Measurements from ENCODE around the gene CPB2. TPM values are rescaled to one million over a fixed set of nuclear protein-coding genes. Genes with fewer than 3 reads are reported as not detected.

CPB2 gene
- total and polyA plus RNA-seq, 2 of the 8 experiments (the other 6 are each of a cell fraction or from before 2014, with no cell fraction given), result not detected

- H3K4ac ChIP-seq (replicated peaks; ENCODE audit: insufficient read length, low read depth, low read length), result no peak overlapping the region
- no peaks in the 10 kb centered on the region for H3K9me3 ChIP-seq (ENCODE audit: insufficient read depth in 2 of 2, low read depth in 1 of 2, low read length in 1 of 2)
- no peaks in the 10 kb centered on the region for H3K79me2 ChIP-seq (ENCODE audit: control insufficient read depth in 1 of 2, insufficient read depth in 2 of 2, low read length in 2 of 2)
- no peak overlapping the region for H3K27ac ChIP-seq (ENCODE audit: low read depth, low read length)
- no peak overlapping the region for H3K14ac ChIP-seq (ENCODE audit: insufficient read length)
- H3K56ac ChIP-seq (replicated peaks; ENCODE audit: insufficient read length, low read depth, low read length), result no peak overlapping the region
- no peak overlapping the region for H3K4me3 ChIP-seq (ENCODE audit: extremely low read depth in 1 of 4, insufficient read depth in 2 of 4, low read depth in 3 of 4, low read length in 4 of 4)
- DNase-seq (ENCODE audit: low read depth in 1 of 2, low spot score in 2 of 2), result no peak
- no peak overlapping the region for H2AK5ac ChIP-seq (ENCODE audit: low read depth, low read length)
- no peak overlapping the region for H4K5ac ChIP-seq (ENCODE audit: insufficient read length, low read depth, low read length)
- no peak overlapping the region for H2BK12ac ChIP-seq (ENCODE audit: low read depth, low read length)
- no peak for FAIRE-seq
- no peak overlapping the region for H3K18ac ChIP-seq (ENCODE audit: extremely low read depth, low read length)
- H3K23me2 ChIP-seq (ENCODE audit: low read depth, low read length), result no peaks in the 10 kb centered on the region
- no peak overlapping the region for H3K23ac ChIP-seq (ENCODE audit: insufficient read length)
- no peak overlapping the region for H4K91ac ChIP-seq (replicated peaks; ENCODE audit: insufficient read length, low read length)
- H2BK5ac ChIP-seq (ENCODE audit: low read depth, low read length), result no peak overlapping the region
- H3K9ac ChIP-seq (replicated peaks in 1 of 4; ENCODE audit: extremely low read depth in 1 of 4, low read depth in 3 of 4, low read length in 3 of 4), result no peak overlapping the region
- H3K4me1 ChIP-seq (replicated peaks in 1 of 4; ENCODE audit: control insufficient read depth in 3 of 4, insufficient read depth in 4 of 4, low read length in 3 of 4), result no peaks in the 10 kb centered on the region; a peak in 1 of 7 replicates
- peaks cover 0 to 2% of the 10 kb centered on the region in 2 experiments for H4K20me1 ChIP-seq (replicated peaks in 1 of 2; ENCODE audit: control insufficient read depth in 1 of 2, insufficient read depth in 2 of 2, low read length in 2 of 2)
- POLR2A ChIA-PET (ENCODE audit: partially characterized antibody), result no interaction called here
- H3K4me2 ChIP-seq (ENCODE audit: insufficient read depth in 1 of 2, low read depth in 2 of 2, low read length in 2 of 2), result no peak overlapping the region
- CTCF ChIA-PET (ENCODE audit: partially characterized antibody), result interaction anchor here (0.9 to 1.1 kb wide), 2 partner anchors 14 to 176 kb away, joined by 3 read pairs; no protein-coding TSS in a partner anchor
- H2BK20ac ChIP-seq (ENCODE audit: low read length), result no peak overlapping the region
- no peak overlapping the region for H2BK15ac ChIP-seq (ENCODE audit: low read length)
- H2BK120ac ChIP-seq (replicated peaks; ENCODE audit: low read depth, low read length), result no peak overlapping the region
- no peaks in the 10 kb centered on the region for H3K27me3 ChIP-seq (replicated peaks in 1 of 4; ENCODE audit: control insufficient read depth in 3 of 4, extremely low read depth in 1 of 4, insufficient read depth in 3 of 4, low read length in 3 of 4)
- no peak overlapping the region for H2AFZ ChIP-seq (ENCODE audit: low read length)
- no peak overlapping the region for H4K8ac ChIP-seq (ENCODE audit: extremely low read depth, insufficient read depth, low read length)
- H3K36me3 ChIP-seq (ENCODE audit: control insufficient read depth in 2 of 4, insufficient read depth in 4 of 4, low read length in 3 of 4), result no peaks in the 10 kb centered on the region
- no peak for TF ChIP-seq CHD2 (IDR thresholded peaks at IDR 0.05; ENCODE audit: low read length)
- no peak for TF ChIP-seq SRF (IDR thresholded peaks at IDR 0.05; ENCODE audit: low read depth, low read length)
- TF ChIP-seq YY1 (IDR thresholded peaks at IDR 0.05; ENCODE audit: low read depth, low read length), result no peak
- TF ChIP-seq CREB1 (IDR thresholded peaks at IDR 0.05), result no peak
- no peak for TF ChIP-seq GABPA (IDR thresholded peaks at IDR 0.05; ENCODE audit: borderline replicate concordance, insufficient read depth, low read length)
- no peak for TF ChIP-seq TAF1 (IDR thresholded peaks at IDR 0.05; ENCODE audit: low read depth, low read length)
- TF ChIP-seq JUND (IDR thresholded peaks at IDR 0.05; ENCODE audit: low read length), result no peak
- TF ChIP-seq EGR1 (IDR thresholded peaks at IDR 0.05; ENCODE audit: borderline replicate concordance, low read depth, low read length), result no peak
- no peak for TF ChIP-seq SP2 (IDR thresholded peaks at IDR 0.05; ENCODE audit: low read length)
- TF ChIP-seq POLR2AphosphoS5 (IDR thresholded peaks at IDR 0.05; ENCODE audit: low read depth, low read length), result no peak
- no peak for TF ChIP-seq TBP (IDR thresholded peaks at IDR 0.05; ENCODE audit: low read depth, low read length)
- TF ChIP-seq POLR2A (IDR thresholded peaks at IDR 0.05; ENCODE audit: control extremely low read depth in 1 of 2, low read depth in 2 of 2, low read length in 2 of 2), result no peak
- no peak for TF ChIP-seq KDM1A (IDR thresholded peaks at IDR 0.05; ENCODE audit: borderline replicate concordance, low read length)
- TF ChIP-seq MAX (IDR thresholded peaks at IDR 0.05), result no peak
- 93% methylated on average over 4 of the region's 4 CpGs; no CpG with 5 or more reads in 1 of the 2 experiments for WGBS, 2 experiments (ENCODE audit: extremely low coverage in 1 of 2, insufficient coverage in 1 of 2, insufficient read length in 1 of 2, insufficient replicate concordance in 2 of 2, low coverage in 1 of 2, low lambda C conversion rate in 2 of 2, missing lambda C conversion rate in 1 of 2)
- H3K79me1 ChIP-seq (ENCODE audit: low read depth, low read length), result no peaks in the 10 kb centered on the region
Observed at GRCh38 chr13:46145135-46145534, 40.3 kb upstream of the CPB2 start.

All from H1 (cell line).